Loucy (cell line): Measurements from ENCODE around the gene MACROD2.

Source experiments
- EZH2phosphoT487 ChIP-seq: fragments of 200-600 bp; IDR thresholded peaks from 2 replicates; pipeline ENCODE4 v1.6.1; 2018; ENCODE audit warnings: antibody characterized with exemption, mild to moderate bottlenecking, moderate library complexity, borderline replicate concordance
- TF ChIP-seq, protein P1 (sequence below): fragments of 200-600 bp; sonication (generic); conservative IDR thresholded peaks from 2 replicates; pipeline ENCODE4 v1.5.1; 2014; ENCODE audit warnings: mild to moderate bottlenecking, antibody characterized with exemption, low read length

- TF ChIP-seq EZH2phosphoT487: no peak
- TF ChIP-seq, protein P1, sequence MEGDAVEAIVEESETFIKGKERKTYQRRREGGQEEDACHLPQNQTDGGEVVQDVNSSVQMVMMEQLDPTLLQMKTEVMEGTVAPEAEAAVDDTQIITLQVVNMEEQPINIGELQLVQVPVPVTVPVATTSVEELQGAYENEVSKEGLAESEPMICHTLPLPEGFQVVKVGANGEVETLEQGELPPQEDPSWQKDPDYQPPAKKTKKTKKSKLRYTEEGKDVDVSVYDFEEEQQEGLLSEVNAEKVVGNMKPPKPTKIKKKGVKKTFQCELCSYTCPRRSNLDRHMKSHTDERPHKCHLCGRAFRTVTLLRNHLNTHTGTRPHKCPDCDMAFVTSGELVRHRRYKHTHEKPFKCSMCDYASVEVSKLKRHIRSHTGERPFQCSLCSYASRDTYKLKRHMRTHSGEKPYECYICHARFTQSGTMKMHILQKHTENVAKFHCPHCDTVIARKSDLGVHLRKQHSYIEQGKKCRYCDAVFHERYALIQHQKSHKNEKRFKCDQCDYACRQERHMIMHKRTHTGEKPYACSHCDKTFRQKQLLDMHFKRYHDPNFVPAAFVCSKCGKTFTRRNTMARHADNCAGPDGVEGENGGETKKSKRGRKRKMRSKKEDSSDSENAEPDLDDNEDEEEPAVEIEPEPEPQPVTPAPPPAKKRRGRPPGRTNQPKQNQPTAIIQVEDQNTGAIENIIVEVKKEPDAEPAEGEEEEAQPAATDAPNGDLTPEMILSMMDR: no peak
Measured at GRCh38 chr20:15336011-15336410, 1340.7 kb downstream of the MACROD2 start.
